Cardiac muscle cell (in vitro differentiated cells and primary cell): ENCODE results near the gene LRRC8A. TPM values are rescaled to one million over a fixed set of nuclear protein-coding genes. Genes with fewer than 3 reads are reported as not detected.

Source experiments
- DNase-seq, 2 donors: peaks; one replicate each; pipeline versions ENCODE4 v3.0.0 to v3.0.0-alpha.2; 2010 to 2017; ENCODE audit warnings: low read depth in 1 of 2, low spot score in 1 of 2
- H3K27ac ChIP-seq: fragments of 200-600 bp; sonication (generic); 2 replicates; pipeline ENCODE4 v1.5.1; 2016
- H3K27me3 ChIP-seq: fragments of 200-600 bp; sonication (generic); 2 replicates; pipeline ENCODE4 v1.6.0; 2016; ENCODE audit warnings: control low read depth
- H3K36me3 ChIP-seq: fragments of 200-600 bp; sonication (generic); 2 replicates; pipeline ENCODE4 v1.5.1; 2016; ENCODE audit warnings: control low read depth
- H3K4me1 ChIP-seq: fragments of 200-600 bp; sonication (generic); 2 replicates; pipeline ENCODE4 v1.8.1; 2017; ENCODE audit warnings: low read depth, mild to moderate bottlenecking, mixed run types
- H3K4me3 ChIP-seq: fragments of 200-600 bp; sonication (generic); 2 replicates; pipeline ENCODE4 v1.5.1; 2016; ENCODE audit warnings: mild to moderate bottlenecking
- H3K9me3 ChIP-seq: fragments of 200-600 bp; sonication (generic); 2 replicates; pipeline ENCODE4 v1.5.1; 2017; ENCODE audit warnings: low read depth, mild to moderate bottlenecking, control low read depth
- CTCF ChIP-seq: IDR thresholded peaks from 2 replicates; pipeline ENCODE4 v1.5.1; 2012; ENCODE audit warnings: low read depth, mild to moderate bottlenecking, low read length
- polyA plus RNA-seq: library from polyadenylated mRNA; unstranded; fragments of >200 nt; fragmentation: Nextera tagmentation; extraction: Ambion mirVana; gene quantifications from 2 replicates; pipeline ENCODE4 v1.2.1, GENCODE V29; 2016
- total RNA-seq: library from RNA; depleted of rRNA; stranded (reverse); fragments of >200 nt; gene quantifications from 2 replicates; pipeline ENCODE4 v1.2.3, GENCODE V29; 2016

LRRC8A gene
- total and polyA plus RNA-seq, 2 experiments from 2014 or later = 28.6 to 55.8 TPM

DNA sequence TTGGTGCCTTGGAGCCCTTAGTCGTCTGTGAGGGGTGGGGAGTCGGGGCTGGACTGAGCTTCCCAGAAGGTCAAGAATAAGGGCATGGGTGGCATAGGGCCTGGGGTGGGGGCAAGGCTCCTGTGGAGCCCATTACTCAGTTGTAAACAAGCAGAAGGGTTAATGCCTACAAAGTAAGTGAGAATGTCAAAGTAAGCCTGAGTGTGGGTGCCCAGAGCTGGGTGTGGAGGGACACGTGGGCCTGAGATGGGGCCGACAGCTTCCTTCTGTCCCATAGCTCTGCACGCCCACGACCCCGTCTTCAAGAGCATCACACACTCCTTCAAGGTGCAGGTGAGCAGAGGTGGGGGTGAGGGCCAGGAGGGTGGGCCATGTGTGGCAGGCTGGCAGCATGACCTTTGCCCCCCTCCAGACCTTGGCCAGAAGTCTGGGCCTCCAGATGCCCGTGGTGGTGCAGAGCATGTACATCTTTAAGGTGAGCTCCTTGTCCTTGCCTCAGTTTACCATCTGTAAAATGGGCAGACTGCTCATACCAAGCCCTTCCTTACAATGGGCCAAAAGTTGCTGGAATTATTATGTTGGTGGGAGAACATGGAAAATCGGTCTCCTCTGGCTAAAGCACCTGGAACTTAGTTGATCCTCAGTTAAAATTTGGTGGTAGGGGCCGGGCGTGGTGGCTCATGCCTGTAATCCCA, 54.4 kb downstream of the LRRC8A start:
- Histone ChIP-seq H3K27ac (no peak overlapping the region), H3K27me3 (no peaks in the 10 kb centered on the region), H3K36me3 (no peaks in the 10 kb centered on the region), H3K4me3 (no peak overlapping the region), H3K9me3 (no peaks in the 10 kb centered on the region), H3K4me1 (no peaks in the 10 kb centered on the region)
- TF ChIP-seq CTCF = no peak
- DNase-seq = no peak

GRCh38 chr9:128937310-128938165, 55.6 kb downstream of the LRRC8A start:
- Histone ChIP-seq H3K27ac (no peak overlapping the region), H3K4me3 (no peak overlapping the region), H3K9me3 (no peaks in the 10 kb centered on the region), H3K27me3 (no peaks in the 10 kb centered on the region), H3K36me3 (no peaks in the 10 kb centered on the region), H3K4me1 (no peaks in the 10 kb centered on the region)
- TF ChIP-seq CTCF = no peak
- no peak for DNase-seq

DNA sequence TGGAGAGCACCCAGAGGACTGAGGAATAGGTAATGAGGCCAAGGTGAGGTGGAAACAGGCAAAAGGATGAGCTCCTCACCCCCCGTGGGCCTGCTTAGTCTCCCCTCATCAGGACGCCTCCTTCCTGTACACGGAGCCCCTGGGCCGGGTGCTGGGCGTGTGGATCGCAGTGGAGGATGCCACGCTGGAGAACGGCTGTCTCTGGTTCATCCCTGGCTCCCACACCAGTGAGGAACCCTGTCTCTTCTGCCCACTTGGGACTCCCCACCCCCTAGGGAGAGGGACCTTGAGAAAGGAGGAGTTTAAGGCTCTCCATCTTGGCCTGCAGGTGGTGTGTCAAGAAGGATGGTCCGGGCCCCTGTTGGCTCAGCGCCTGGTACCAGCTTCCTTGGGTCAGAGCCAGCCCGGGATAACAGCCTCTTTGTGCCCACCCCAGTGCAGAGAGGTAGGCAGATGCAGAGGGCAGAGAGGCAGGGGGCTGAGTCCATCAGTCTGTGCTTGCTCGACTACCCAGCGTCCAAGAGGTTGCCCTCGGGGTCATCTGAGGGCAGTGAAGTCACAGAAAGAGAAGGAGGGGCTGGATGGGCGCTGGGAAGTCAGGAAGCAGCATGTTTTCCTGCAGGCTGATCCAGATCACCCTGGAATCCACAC, 58.5 kb downstream of the LRRC8A start:
- Histone ChIP-seq H3K27me3 (no peaks in the 10 kb centered on the region), H3K9me3 (no peaks in the 10 kb centered on the region), H3K27ac (no peak overlapping the region), H3K4me1 (no peaks in the 10 kb centered on the region), H3K4me3 (no peak overlapping the region), H3K36me3 (no peaks in the 10 kb centered on the region)
- DNase-seq = no peak
- no peak for TF ChIP-seq CTCF

DNA sequence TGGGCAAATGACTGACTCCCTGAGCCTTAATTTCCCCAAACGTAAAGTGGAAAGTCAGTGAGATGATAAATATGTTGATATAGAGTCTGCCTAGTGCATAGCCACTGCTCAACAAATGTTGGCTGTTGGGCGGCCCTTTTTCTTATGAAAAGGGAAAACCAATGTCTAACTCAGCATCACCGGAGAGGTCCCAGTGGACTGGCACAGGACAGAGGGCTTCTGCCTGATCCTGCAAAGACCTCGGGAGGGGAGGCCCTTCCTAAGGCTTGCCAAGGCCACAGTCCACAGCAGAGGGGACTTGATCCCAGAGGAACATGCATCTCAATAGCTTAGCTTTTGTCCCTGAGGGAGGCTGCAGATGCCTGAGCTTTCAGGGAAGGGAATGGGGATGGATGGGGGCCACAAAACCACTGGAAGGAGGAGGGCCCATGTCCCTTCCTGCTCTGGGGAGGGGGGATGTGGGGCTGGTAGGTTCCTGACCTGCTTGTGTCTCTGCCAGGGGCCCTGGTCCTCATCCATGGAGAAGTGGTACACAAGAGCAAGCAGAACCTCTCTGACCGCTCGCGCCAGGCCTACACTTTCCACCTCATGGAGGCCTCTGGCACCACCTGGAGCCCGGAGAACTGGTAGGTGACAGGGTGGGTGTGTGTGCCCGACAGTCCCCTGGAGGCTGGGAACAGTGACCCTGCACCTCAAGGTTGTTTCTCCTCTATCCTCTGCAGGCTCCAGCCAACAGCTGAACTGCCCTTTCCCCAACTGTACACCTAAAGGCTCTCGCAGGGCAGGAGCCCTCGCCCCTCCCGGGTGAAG, 59.2 kb downstream of the LRRC8A start:
- Histone ChIP-seq H3K9me3 (no peaks in the 10 kb centered on the region), H3K27ac (no peak overlapping the region), H3K27me3 (no peaks in the 10 kb centered on the region), H3K4me3 (no peak overlapping the region), H3K4me1 (no peaks in the 10 kb centered on the region), H3K36me3 (no peaks in the 10 kb centered on the region)
- DNase-seq = no peak
- TF ChIP-seq CTCF = no peak
